HL-60/S4 (cell line): Measurements from ENCODE around the gene SPATA20.

ENCODE experiments used
- in situ Hi-C: fragments of 300-500 bp; cut with MboI; formaldehyde crosslinking; loops from 2 replicates; pipeline ENCODE4 v1.14.3; 2022; ENCODE audit warnings: low sequenced_read_pairs

Gene SPATA20

GRCh38 chr17:50572541-50572940 is 25.6 kb downstream of the SPATA20 start:
- in situ Hi-C loops, result no loop called here

GRCh38 chr17:50573866-50574611 is 27.1 kb downstream of the SPATA20 start:
- in situ Hi-C loops, result no loop called here

GRCh38 chr17:50575581-50576210 is 28.7 kb downstream of the SPATA20 start:
- in situ Hi-C loops, result no loop called here

- in situ Hi-C loops, result no loop called here
These were observed 29.9 kb downstream of the SPATA20 start for GRCh38 chr17:50576864-50577263.

GRCh38 chr17:50577451-50577954 is 30.5 kb downstream of the SPATA20 start:
- in situ Hi-C loops, result no loop called here

- in situ Hi-C loops, result no loop called here
These were observed 31.2 kb downstream of the SPATA20 start for GRCh38 chr17:50578173-50578572.

- in situ Hi-C loops, result no loop called here
These were observed 32.4 kb downstream of the SPATA20 start for GRCh38 chr17:50579399-50579798.

- in situ Hi-C loops, result no loop called here
These were observed 33.7 kb downstream of the SPATA20 start for GRCh38 chr17:50580646-50581045.

GRCh38 chr17:50581316-50581715 is 34.3 kb downstream of the SPATA20 start:
- in situ Hi-C loops, result no loop called here

- in situ Hi-C loops, result no loop called here
These were observed 35.8 kb downstream of the SPATA20 start for GRCh38 chr17:50582741-50583140.

GRCh38 chr17:50583641-50584040 is 36.7 kb downstream of the SPATA20 start:
- in situ Hi-C loops, result no loop called here

- in situ Hi-C loops, result no loop called here
These were observed 37.1 kb downstream of the SPATA20 start for GRCh38 chr17:50584116-50584515.

GRCh38 chr17:50584749-50585148 is 37.8 kb downstream of the SPATA20 start:
- in situ Hi-C loops, result no loop called here

GRCh38 chr17:50585346-50585745 is 38.4 kb downstream of the SPATA20 start:
- in situ Hi-C loops, result no loop called here

GRCh38 chr17:50585891-50586290 is 38.9 kb downstream of the SPATA20 start:
- in situ Hi-C loops, result no loop called here

- in situ Hi-C loops, result no loop called here
These were observed 39.7 kb downstream of the SPATA20 start for GRCh38 chr17:50586421-50587247.

- in situ Hi-C loops, result no loop called here
These were observed 40.6 kb downstream of the SPATA20 start for GRCh38 chr17:50587571-50587970.

- in situ Hi-C loops, result no loop called here
These were observed 41.5 kb downstream of the SPATA20 start for GRCh38 chr17:50588391-50589049.

- in situ Hi-C loops, result no loop called here
These were observed 42.2 kb downstream of the SPATA20 start for GRCh38 chr17:50589095-50589705.

GRCh38 chr17:50590946-50591737 is 44.2 kb downstream of the SPATA20 start:
- in situ Hi-C loops, result no loop called here
